G401.6 (cell line): Measurements from ENCODE around the gene RIPK4.
"Not testable (repeated sequence)": the region's sequence is repeated elsewhere in the genome, so short reads cannot be mapped to it uniquely, and the experiment has no call there.

Experiments
- FAIRE-seq: peaks from 2 replicates; lab custom pipeline; 2012; peaks lifted over from hg19 to GRCh38; lab: Jason Lieb, UNC

RIPK4 gene

GRCh38 chr21:41794600-41794999 lies 27.7 kb upstream of the RIPK4 start:
- no peak for FAIRE-seq

GRCh38 chr21:41792711-41793110 lies 25.9 kb upstream of the RIPK4 start:
- no peak for FAIRE-seq

GRCh38 chr21:41786509-41786987 lies 19.7 kb upstream of the RIPK4 start:
- FAIRE-seq: no peak

GRCh38 chr21:41785262-41785661 lies 18.4 kb upstream of the RIPK4 start:
- FAIRE-seq: not testable (repeated sequence)

DNA sequence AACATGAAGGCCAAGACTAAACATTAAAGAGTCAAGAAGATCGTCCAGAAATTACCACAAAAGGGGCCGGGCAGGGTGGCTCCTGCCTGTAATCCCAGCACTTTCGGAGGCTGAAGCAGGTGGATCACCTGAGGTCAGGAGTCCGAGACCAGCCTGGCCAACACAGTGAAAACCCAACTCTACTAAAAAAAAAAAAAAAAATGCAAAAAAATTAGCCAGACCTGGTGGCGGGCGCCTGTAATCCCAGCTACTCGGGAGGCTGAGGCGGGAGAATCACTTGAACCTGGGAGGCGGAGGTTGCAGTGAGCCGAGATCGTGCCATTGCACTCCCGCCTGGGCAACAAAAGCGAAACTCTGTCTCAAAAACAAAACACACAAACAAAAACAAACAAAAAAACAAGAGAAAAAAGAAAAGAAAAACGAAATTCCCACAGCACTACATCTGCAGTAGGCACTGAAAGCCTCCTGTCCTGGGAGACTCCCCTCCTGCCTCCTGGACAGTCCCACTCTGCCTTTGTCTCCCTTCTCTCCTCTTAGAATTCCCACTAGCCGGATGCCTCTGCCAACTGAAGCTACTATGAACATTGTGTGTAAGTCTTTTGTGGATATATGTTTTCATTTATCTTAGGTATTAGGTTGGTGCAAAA lies 17.7 kb upstream of the RIPK4 start:
- no peak for FAIRE-seq

DNA sequence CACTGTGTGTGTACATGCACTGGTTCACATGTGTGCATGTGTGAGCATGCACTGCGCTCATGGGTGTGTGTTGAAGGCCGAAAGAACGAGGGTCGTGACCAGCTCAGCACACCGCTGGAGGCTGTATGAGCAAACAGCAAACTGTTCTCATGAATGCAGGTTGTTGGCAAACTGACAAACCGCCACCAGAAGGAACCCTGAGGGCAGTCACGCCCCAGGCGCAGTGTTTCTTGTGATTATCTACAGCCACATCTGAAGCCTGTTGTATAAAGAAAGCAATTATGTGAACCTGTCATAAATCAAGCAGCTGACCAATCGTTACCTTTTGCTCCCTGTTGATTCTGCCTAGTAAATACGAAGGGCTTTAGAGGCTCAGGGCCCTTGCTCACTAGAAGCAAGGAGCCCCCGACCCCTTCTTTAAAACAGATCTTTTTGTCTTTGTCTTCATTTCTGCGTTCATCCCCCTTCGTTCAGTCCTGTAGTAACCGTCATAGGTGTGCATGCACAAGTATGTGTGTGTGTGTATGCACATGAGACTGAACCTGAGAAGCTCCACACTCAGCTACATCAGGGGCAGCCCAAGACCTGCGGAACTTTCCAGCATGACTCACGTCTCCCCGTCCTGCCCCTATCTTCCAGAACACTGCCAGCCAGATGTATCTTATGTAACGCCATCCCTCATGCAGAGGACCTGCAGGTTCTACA lies 16.8 kb upstream of the RIPK4 start:
- no peak for FAIRE-seq

- no peak for FAIRE-seq
Measured at GRCh38 chr21:41781050-41781410, 14.2 kb upstream of the RIPK4 start.

- no peak for FAIRE-seq
Measured at GRCh38 chr21:41780337-41781049, 13.6 kb upstream of the RIPK4 start.

- no peak for FAIRE-seq
Measured at GRCh38 chr21:41779659-41780058, 12.8 kb upstream of the RIPK4 start.

DNA sequence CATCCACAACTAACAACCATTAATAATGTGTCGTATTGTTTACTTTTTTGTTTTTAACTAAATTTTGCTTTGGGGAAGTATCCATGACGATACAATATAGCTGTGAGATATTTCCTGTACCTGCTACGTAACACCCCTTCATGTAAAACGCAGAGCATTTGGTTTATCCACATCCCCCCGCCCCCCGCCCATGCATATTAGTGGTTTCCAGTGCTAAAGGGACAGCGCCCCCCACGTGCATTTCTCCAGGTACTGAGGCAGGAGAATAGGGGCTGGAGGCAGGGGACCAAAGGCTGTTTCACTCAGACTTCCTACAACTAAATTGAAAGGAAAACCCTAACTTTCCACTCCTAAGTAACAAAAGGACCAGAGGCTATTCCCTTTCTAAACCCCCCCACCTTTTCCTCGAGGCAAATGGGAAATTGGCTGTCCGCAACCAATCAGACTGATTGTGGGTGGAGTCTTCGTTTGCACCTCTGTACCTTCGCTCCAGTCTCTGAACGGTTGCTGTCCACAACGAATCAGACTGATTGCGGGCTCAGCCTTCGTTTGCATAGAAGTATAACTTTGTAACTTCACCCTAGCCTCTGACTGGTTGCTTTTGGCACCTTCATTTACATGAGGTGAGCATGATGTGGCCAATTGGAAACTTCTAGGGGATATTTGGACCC lies 12.2 kb upstream of the RIPK4 start:
- FAIRE-seq: no peak

DNA sequence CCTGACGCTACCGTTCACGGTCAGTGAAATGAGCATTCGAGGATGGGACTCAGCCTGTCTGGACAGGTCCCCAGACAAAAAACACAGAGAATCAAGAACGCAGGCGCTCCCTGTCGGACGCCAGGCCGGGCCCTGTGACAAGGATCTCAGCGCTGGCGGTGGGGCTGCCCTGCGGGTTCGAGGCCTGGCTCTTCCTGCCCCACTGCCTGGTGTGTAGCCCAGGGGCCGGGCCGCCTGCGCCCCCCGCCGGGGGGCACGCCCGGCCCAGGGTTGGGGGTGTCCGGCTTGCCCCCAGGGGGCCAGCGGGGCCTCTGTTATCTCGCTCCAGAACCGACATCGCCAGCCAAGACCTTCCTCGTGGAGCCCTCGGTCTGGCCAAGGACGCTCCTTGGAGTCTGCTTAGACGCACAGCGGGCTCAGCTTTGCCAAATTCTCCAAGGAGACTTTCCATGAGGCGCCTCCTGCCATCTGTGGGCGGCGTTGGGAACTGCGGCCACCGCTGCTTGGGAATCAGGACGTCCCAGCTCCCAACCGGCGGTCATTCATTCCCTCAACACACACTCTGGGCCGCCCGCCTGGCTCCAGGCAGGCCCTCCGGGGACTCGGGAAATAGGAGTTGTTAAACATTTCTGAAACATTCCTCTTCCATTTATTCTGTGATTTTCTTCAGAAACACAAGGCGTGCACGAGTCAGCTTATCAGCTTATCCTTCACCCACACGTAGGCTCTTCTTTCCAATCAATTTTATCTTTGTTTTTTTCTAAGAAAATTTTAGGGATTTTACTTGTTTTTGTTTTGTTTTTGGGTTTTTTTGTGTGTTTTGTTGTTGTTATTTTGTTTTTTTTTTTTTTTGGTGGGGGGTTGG lies 11.3 kb upstream of the RIPK4 start:
- no peak for FAIRE-seq

- FAIRE-seq: no peak
Measured at GRCh38 chr21:41776778-41777177, 9.9 kb upstream of the RIPK4 start.

GRCh38 chr21:41775149-41775472 lies 8.3 kb upstream of the RIPK4 start:
- FAIRE-seq: no peak

DNA sequence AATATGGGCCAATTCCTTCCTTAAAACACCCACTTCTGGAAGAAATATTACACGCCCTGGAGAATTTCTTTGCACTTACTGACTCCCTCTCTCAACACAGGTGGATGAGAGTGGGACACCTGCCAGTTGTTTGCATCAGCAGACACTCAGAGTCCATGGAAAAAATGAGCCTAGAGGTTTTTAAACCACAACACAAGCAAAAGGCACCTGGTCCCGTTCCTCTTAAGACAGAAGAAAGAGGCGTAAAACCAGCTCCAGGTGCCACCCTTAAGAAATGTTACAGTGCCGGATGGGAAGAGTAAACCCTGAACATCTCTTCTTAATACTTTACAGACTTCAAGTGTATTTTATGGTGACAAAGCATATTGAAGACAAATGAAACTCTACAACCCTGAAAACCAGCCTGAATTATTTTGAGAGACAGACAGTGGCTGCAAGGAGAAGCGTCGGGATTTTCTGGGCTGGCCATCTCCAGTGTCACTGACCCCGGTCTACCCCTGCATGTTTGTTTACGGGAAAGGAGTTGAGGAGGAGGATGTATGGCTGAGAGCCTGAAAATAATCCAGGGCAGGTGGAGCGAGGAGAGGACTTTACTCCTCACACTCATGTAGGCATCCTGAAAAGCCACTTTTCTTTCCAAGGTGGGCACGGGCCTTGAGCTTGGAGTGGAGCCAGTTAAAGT lies 7.8 kb upstream of the RIPK4 start:
- no peak for FAIRE-seq

- FAIRE-seq: no peak
Measured at GRCh38 chr21:41772351-41773080, 5.7 kb upstream of the RIPK4 start.

- no peak for FAIRE-seq
Measured at GRCh38 chr21:41771625-41771945, 4.7 kb upstream of the RIPK4 start.

DNA sequence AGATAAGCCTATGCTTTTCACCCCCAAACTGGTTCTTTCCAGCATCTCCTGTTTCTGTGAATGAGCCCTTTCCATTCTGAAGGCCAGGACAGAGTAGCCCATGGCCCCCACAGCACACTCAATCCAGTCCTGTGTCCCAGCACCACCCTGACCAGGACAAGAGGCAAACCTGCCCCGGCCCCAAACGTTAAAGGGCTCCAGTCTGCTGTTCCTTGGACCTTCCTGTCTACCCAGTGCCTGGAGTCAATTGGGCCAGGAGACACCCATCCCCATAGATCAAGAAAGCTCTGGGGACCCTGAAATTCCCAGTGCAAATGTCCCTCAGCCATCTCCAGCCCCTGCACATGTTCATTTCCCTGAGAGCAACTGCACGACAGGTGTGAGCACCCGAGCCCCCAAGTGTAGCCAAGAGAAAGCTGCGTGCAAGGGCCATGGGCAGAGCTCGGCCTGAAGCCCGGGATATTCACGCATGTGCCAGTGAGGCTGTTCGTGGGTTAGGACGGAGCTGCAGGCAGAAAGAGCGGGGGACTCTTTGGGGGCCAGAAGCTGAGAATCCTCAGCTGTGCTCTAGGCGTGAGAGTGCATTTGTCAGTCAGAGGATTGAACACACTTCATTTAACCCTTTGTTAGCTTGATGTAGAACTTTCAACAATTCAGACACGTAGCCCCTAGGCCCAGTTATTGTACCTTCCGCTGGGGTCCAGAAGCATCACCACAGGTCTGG lies 4.2 kb upstream of the RIPK4 start:
- FAIRE-seq: no peak

DNA sequence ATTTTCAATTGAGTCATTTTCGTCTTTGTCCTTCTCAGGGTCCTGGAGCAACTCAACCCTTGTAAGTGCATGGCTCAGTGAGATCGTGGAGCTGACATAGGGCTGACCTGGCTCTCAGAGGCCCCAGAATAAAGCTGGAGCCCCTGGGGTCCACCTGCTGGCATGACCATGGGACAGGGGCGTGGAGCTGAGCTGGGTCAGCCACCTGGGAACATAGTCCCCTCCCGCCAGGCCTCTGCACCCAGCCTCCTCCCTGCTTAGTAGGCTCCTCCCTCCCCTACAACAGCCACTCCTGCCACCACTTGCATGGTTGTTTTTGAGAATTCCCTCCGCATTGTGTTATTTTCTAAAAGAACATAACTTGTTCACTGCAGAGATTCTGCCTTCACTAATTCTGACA lies 3.1 kb upstream of the RIPK4 start:
- FAIRE-seq: no peak

DNA sequence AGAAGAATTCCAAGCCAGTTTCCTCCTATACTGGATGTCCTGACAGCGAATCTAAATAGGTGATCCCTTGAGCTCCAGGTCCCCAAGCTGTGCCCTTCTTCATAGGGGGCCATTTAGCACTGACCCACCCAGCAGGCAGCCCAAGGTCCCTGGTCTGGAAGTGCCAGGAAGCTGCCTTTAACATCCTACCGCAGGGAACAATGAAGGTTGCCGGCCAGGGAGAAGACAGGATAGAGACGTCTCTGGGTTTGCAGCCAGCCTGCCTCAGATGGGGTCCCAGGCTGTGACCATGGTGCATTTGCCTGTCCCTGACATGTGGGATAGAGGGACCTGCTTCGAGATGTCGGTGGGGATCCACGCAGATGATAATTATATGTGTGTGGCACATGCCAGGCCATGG lies 2.7 kb upstream of the RIPK4 start:
- FAIRE-seq: no peak

DNA sequence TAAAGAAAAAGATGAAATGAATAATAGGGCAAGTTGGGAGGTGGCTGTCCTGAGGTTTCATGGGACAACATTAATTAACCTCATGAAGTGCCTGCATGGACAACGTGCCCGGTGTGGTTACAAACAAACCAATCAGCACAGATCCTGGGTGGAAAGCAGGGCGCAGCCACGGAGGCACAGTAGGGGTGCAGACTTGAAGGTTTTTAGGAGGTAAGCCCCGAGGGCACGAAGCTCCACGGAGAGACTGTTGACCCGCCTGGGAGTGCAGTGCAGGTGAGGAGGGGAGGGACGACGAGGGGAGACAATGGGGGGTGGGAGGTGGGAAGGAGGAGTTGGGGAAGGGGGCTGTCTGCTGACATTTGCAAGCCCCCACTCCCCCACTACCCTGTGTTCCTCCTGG lies 2.3 kb upstream of the RIPK4 start:
- FAIRE-seq: no peak
